ENCODE results near the gene RPS8.

DNA sequence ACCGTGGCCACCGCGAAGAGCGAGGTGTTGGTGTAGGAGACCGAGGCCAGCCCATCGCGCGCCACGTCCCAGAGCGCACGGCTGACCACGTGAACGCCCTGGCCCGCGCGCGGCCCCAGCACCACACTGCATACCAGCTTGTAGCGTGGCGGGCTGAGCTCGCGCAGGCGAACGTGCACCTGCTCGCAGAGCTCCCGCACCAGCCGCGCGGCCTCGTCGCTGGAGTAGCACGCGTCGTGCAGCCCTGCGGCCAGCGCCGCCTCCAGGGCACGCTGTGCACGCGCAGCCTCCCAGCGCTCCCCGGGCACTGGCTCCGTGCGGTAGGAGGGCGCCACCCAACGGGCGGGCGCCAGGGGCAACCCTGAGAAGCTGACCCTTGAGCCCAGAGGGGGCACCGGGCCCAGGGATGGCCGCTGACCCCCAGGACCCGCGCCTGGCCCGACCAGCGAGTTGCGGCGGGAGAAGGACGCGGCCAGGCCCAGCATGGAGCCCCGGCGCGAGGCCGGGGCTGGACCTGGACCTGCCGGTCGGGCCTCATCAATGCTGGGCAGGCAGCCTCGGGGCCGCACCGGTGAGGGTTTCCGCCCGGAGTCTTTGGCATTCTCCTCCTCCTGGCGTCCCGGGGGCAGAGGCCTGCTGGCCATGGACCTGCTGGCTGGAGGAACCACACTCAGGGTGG lies 30.8 kb downstream of the RPS8 start:
- no peak for TF ChIP-seq POLR2A (IDR thresholded peaks at IDR 0.05)
- TF ChIP-seq EP300 (IDR thresholded peaks at IDR 0.05), result no peak
